ENCODE results near the gene GIPC2.

The GIPC2 gene

DNA sequence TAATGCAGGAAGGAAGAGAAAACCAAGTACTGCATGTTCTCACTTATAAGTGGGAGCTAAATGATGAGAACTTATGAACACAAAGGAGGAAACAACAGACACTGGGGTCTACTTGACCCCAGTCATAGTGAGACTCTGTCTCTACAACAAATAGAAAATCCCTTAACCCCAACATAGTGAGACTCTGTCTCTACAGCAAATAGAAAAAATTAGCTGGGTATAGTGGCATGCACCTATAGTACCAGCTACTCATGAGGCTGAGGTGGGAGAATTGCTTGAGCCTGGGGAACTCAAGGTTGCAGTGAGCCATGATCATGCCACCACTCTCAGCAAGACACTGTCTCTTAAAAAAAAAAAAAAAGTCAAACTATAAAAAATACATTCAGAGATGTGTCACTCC lies 42.7 kb downstream of the GIPC2 start:
- Histone ChIP-seq H3K27me3 (ENCODE audit: low read depth, low read length) (no peaks in the 10 kb centered on the region), H3K4me1 (ENCODE audit: control insufficient read depth in 1 of 2, insufficient read depth in 2 of 2, low read length in 2 of 2) (no peaks in the 10 kb centered on the region), H3K27ac (ENCODE audit: low read length) (no peak overlapping the region), H3K36me3 (ENCODE audit: control insufficient read depth in 1 of 2, insufficient read depth in 2 of 2, low read length in 2 of 2) (no peaks in the 10 kb centered on the region), H3K4me3 (ENCODE audit: low read depth in 1 of 2, low read length in 2 of 2) (no peak overlapping the region), H3K9me3 (ENCODE audit: control insufficient read depth in 1 of 2, low read length in 2 of 2) (peaks cover 0 to 10% of the 10 kb centered on the region in 2 donors)

DNA sequence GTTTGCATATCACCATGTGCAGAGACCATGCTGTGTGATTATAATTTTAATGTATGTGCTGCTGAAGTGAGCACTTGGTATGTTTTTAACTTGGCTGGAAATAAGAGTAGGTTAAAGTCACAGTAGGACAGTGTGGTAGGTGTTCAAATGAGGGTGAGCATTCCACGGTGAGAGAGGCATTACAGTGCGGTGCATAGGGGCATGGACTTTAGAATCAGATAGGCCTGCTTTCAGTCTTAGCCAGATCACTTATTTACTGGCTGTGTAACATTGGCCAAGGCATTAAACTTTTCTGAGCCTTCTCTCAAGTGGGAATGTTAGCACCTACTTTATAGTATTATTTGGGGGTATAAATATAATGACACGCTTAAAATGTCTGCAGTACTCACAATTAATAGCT lies 43.2 kb downstream of the GIPC2 start:
- Histone ChIP-seq H3K27me3 (ENCODE audit: low read depth, low read length) (no peaks in the 10 kb centered on the region), H3K4me1 (ENCODE audit: control insufficient read depth in 1 of 2, insufficient read depth in 2 of 2, low read length in 2 of 2) (no peaks in the 10 kb centered on the region), H3K27ac (ENCODE audit: low read length) (no peak overlapping the region), H3K36me3 (ENCODE audit: control insufficient read depth in 1 of 2, insufficient read depth in 2 of 2, low read length in 2 of 2) (no peaks in the 10 kb centered on the region), H3K4me3 (ENCODE audit: low read depth in 1 of 2, low read length in 2 of 2) (no peak overlapping the region), H3K9me3 (ENCODE audit: control insufficient read depth in 1 of 2, low read length in 2 of 2) (peaks cover 0 to 10% of the 10 kb centered on the region in 2 donors)

GRCh38 chr1:78090472-78091133 lies 44.8 kb downstream of the GIPC2 start:
- H3K27ac ChIP-seq (ENCODE audit: low read length) = no peak overlapping the region
- no peak overlapping the region for H3K4me3 ChIP-seq (ENCODE audit: low read depth in 1 of 2, low read length in 2 of 2)
- H3K27me3 ChIP-seq (ENCODE audit: low read depth, low read length) = no peaks in the 10 kb centered on the region
- no peaks in the 10 kb centered on the region for H3K4me1 ChIP-seq (ENCODE audit: control insufficient read depth in 1 of 2, insufficient read depth in 2 of 2, low read length in 2 of 2)
- peaks cover 0 to 6% of the 10 kb centered on the region in 2 donors for H3K9me3 ChIP-seq (ENCODE audit: control insufficient read depth in 1 of 2, low read length in 2 of 2)
- H3K36me3 ChIP-seq (ENCODE audit: control insufficient read depth in 1 of 2, insufficient read depth in 2 of 2, low read length in 2 of 2) = no peaks in the 10 kb centered on the region

DNA sequence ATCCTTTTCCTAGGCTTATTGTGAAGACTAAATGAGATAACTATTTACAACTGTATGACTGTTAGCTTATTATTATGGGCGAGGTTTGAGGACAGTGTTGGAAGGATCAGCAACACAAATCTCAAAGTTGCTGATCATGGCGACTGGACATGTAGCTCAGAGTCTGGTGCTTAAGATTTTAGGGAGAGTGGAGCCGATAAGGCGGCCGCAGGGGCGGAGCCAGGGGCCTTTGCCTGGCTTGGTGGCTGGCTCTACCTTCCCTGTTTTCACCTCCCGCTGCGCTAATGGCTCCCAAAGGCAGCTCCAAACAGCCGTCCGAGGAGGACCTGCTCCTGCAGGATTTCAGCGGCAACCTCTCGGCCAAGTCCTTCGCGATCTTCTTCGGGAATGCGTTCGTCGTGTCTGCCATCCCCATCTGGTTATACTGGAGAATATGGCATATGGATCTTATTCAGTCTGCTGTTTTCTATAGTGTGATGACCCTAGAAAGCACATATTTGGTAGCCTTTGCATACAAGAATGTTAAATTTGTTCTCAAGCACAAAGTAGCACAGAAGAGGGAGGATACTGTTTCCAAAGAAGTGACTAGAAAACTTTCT lies 45.5 kb downstream of the GIPC2 start:
- Histone ChIP-seq H3K9me3 (ENCODE audit: control insufficient read depth in 1 of 2, low read length in 2 of 2) (peaks cover 0 to 6% of the 10 kb centered on the region in 2 donors), H3K4me1 (ENCODE audit: control insufficient read depth in 1 of 2, insufficient read depth in 2 of 2, low read length in 2 of 2) (no peaks in the 10 kb centered on the region), H3K36me3 (ENCODE audit: control insufficient read depth in 1 of 2, insufficient read depth in 2 of 2, low read length in 2 of 2) (no peaks in the 10 kb centered on the region), H3K27ac (ENCODE audit: low read length) (no peak overlapping the region), H3K27me3 (ENCODE audit: low read depth, low read length) (no peaks in the 10 kb centered on the region), H3K4me3 (ENCODE audit: low read depth in 1 of 2, low read length in 2 of 2) (no peak overlapping the region)

DNA sequence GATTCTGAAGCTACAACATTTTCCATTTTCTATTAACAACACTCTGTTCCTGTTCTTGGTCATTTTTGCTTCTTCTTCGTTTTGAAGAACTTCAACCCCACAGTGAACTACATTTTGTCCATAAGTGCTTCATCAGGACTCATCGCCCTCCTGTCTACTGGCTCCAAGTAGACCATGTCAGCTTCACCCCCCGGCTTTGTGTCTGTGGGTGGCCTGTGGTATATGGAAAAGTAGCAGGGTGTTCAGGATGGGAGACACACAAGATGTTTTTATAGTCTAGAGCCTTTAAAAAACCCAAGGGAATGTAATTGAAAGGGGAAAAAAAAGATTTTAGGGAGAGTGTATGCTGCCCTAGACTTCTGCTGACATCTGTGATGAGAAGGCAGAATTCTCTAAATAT lies 46.1 kb downstream of the GIPC2 start:
- Histone ChIP-seq H3K36me3 (ENCODE audit: control insufficient read depth in 1 of 2, insufficient read depth in 2 of 2, low read length in 2 of 2) (no peaks in the 10 kb centered on the region), H3K9me3 (ENCODE audit: control insufficient read depth in 1 of 2, low read length in 2 of 2) (peaks cover 0 to 2% of the 10 kb centered on the region in 2 donors), H3K4me3 (ENCODE audit: low read depth in 1 of 2, low read length in 2 of 2) (no peak overlapping the region), H3K27me3 (ENCODE audit: low read depth, low read length) (no peaks in the 10 kb centered on the region), H3K4me1 (ENCODE audit: control insufficient read depth in 1 of 2, insufficient read depth in 2 of 2, low read length in 2 of 2) (peaks cover 0 to 5% of the 10 kb centered on the region in 2 donors), H3K27ac (ENCODE audit: low read length) (no peak overlapping the region)

- H3K27ac ChIP-seq (ENCODE audit: low read length) = no peak overlapping the region
- peaks cover 0 to 8% of the 10 kb centered on the region in 2 donors for H3K4me1 ChIP-seq (ENCODE audit: control insufficient read depth in 1 of 2, insufficient read depth in 2 of 2, low read length in 2 of 2)
- H3K4me3 ChIP-seq (ENCODE audit: low read depth in 1 of 2, low read length in 2 of 2) = no peak overlapping the region
- H3K27me3 ChIP-seq (ENCODE audit: low read depth, low read length) = no peaks in the 10 kb centered on the region
- no peaks in the 10 kb centered on the region for H3K36me3 ChIP-seq (ENCODE audit: control insufficient read depth in 1 of 2, insufficient read depth in 2 of 2, low read length in 2 of 2)
- H3K9me3 ChIP-seq (ENCODE audit: control insufficient read depth in 1 of 2, low read length in 2 of 2) = no peaks in the 10 kb centered on the region
Observed at GRCh38 chr1:78092643-78093042, 46.9 kb downstream of the GIPC2 start.

DNA sequence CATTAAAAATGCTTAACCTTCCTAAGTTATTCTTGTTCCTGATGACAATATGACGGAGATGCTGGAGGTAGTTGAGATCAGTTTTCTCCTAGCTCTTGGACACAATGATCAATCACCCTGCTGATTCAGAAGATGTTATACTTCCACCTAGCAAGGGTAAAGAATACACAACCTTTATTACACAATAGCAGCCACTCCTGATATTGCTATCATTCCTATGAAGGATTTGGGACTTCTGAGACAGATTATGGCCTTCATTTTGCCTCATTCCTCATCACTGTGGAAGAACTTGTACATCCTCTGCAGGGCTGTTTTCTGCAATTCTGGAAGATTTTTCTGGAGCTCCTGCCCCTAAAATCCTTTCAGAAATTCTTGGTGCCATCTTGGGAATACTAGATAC lies 47.8 kb downstream of the GIPC2 start:
- Histone ChIP-seq H3K4me1 (ENCODE audit: control insufficient read depth in 1 of 2, insufficient read depth in 2 of 2, low read length in 2 of 2) (peaks cover 0 to 8% of the 10 kb centered on the region in 2 donors), H3K27ac (ENCODE audit: low read length) (no peak overlapping the region), H3K36me3 (ENCODE audit: control insufficient read depth in 1 of 2, insufficient read depth in 2 of 2, low read length in 2 of 2) (no peaks in the 10 kb centered on the region), H3K9me3 (ENCODE audit: control insufficient read depth in 1 of 2, low read length in 2 of 2) (no peaks in the 10 kb centered on the region), H3K27me3 (ENCODE audit: low read depth, low read length) (no peaks in the 10 kb centered on the region), H3K4me3 (ENCODE audit: low read depth in 1 of 2, low read length in 2 of 2) (no peak overlapping the region)

- Histone ChIP-seq H3K27me3 (ENCODE audit: low read depth, low read length) (no peaks in the 10 kb centered on the region), H3K36me3 (ENCODE audit: control insufficient read depth in 1 of 2, insufficient read depth in 2 of 2, low read length in 2 of 2) (no peaks in the 10 kb centered on the region), H3K9me3 (ENCODE audit: control insufficient read depth in 1 of 2, low read length in 2 of 2) (no peaks in the 10 kb centered on the region), H3K27ac (ENCODE audit: low read length) (no peak overlapping the region), H3K4me3 (ENCODE audit: low read depth in 1 of 2, low read length in 2 of 2) (no peak overlapping the region), H3K4me1 (ENCODE audit: control insufficient read depth in 1 of 2, insufficient read depth in 2 of 2, low read length in 2 of 2) (peaks cover 0 to 8% of the 10 kb centered on the region in 2 donors)
Observed at GRCh38 chr1:78094639-78095038, 48.9 kb downstream of the GIPC2 start.

GRCh38 chr1:78095593-78095992 lies 49.8 kb downstream of the GIPC2 start:
- Histone ChIP-seq H3K4me3 (ENCODE audit: low read depth in 1 of 2, low read length in 2 of 2) (no peak overlapping the region), H3K36me3 (ENCODE audit: control insufficient read depth in 1 of 2, insufficient read depth in 2 of 2, low read length in 2 of 2) (no peaks in the 10 kb centered on the region), H3K4me1 (ENCODE audit: control insufficient read depth in 1 of 2, insufficient read depth in 2 of 2, low read length in 2 of 2) (peaks cover 0 to 8% of the 10 kb centered on the region in 2 donors), H3K27ac (ENCODE audit: low read length) (no peak overlapping the region), H3K9me3 (ENCODE audit: control insufficient read depth in 1 of 2, low read length in 2 of 2) (no peaks in the 10 kb centered on the region), H3K27me3 (ENCODE audit: low read depth, low read length) (no peaks in the 10 kb centered on the region)

DNA sequence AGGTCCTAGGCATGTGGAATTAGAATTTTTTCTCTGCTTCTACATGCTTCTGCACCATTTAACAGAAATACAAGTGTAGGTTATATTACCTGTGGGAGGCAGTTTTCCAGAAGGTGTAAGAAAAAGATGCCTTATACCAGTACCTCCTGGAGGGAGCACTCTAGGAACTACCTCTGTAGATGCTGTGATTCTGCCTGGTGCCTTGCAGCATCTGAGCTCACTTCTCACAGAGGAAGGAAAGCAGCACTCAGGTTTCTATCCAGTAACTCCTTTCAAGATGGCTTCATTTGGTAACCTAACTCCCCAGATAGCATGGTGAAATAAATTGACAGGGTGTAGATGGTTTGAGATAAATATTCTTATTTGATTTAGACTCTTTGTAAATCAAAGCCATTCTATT lies 50.3 kb downstream of the GIPC2 start:
- Histone ChIP-seq H3K27me3 (ENCODE audit: low read depth, low read length) (no peaks in the 10 kb centered on the region), H3K9me3 (ENCODE audit: control insufficient read depth in 1 of 2, low read length in 2 of 2) (no peaks in the 10 kb centered on the region), H3K4me3 (ENCODE audit: low read depth in 1 of 2, low read length in 2 of 2) (no peak overlapping the region), H3K4me1 (ENCODE audit: control insufficient read depth in 1 of 2, insufficient read depth in 2 of 2, low read length in 2 of 2) (peaks cover 0 to 8% of the 10 kb centered on the region in 2 donors), H3K27ac (ENCODE audit: low read length) (no peak overlapping the region), H3K36me3 (ENCODE audit: control insufficient read depth in 1 of 2, insufficient read depth in 2 of 2, low read length in 2 of 2) (no peaks in the 10 kb centered on the region)

DNA sequence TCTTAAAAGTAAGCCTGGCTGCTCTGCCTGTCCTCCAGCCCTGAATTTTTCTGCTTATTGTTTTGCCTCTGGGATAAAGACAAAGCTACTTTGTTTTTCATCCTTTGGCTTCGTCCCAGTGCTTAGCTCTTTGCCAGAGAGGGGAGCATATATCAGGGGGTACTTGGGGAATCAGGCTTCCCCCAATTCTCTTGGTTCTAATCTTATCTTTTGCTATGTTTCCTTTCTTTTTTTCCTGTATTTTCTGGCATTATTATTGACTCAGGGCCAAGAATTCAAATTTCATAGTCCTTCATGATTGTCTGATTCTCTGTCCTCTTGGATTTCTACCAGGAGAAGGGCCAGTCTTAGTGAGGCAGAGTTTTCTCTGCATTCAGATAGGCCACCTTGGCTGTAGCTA lies 51.2 kb downstream of the GIPC2 start:
- no peak overlapping the region for H3K4me3 ChIP-seq (ENCODE audit: low read depth in 1 of 2, low read length in 2 of 2)
- no peaks in the 10 kb centered on the region for H3K36me3 ChIP-seq (ENCODE audit: control insufficient read depth in 1 of 2, insufficient read depth in 2 of 2, low read length in 2 of 2)
- H3K9me3 ChIP-seq (ENCODE audit: control insufficient read depth in 1 of 2, low read length in 2 of 2) = no peaks in the 10 kb centered on the region
- H3K27me3 ChIP-seq (ENCODE audit: low read depth, low read length) = no peaks in the 10 kb centered on the region
- no peak overlapping the region for H3K27ac ChIP-seq (ENCODE audit: low read length)
- peaks cover 0 to 8% of the 10 kb centered on the region in 2 donors for H3K4me1 ChIP-seq (ENCODE audit: control insufficient read depth in 1 of 2, insufficient read depth in 2 of 2, low read length in 2 of 2)

- Histone ChIP-seq H3K4me3 (ENCODE audit: low read depth in 1 of 2, low read length in 2 of 2) (no peak overlapping the region), H3K36me3 (ENCODE audit: control insufficient read depth in 1 of 2, insufficient read depth in 2 of 2, low read length in 2 of 2) (no peaks in the 10 kb centered on the region), H3K9me3 (ENCODE audit: control insufficient read depth in 1 of 2, low read length in 2 of 2) (no peaks in the 10 kb centered on the region), H3K4me1 (ENCODE audit: control insufficient read depth in 1 of 2, insufficient read depth in 2 of 2, low read length in 2 of 2) (peaks cover 0 to 8% of the 10 kb centered on the region in 2 donors), H3K27me3 (ENCODE audit: low read depth, low read length) (no peaks in the 10 kb centered on the region), H3K27ac (ENCODE audit: low read length) (no peak overlapping the region)
Observed at GRCh38 chr1:78101051-78101450, 55.3 kb downstream of the GIPC2 start.
